GM23338 (cell line): ENCODE data around the gene DNAJC10. TPM values are rescaled to one million over a fixed set of nuclear protein-coding genes. Genes with fewer than 3 reads are reported as not detected.
"Not testable (repeated sequence)": the region's sequence is repeated elsewhere in the genome, so short reads cannot be mapped to it uniquely, and the experiment has no call there.

ENCODE experiments used
- ATAC-seq: fragments of 200-7000 bp; cut with Tn5 transposase; 3 replicates; pipeline ENCODE4 v1.9.1; 2020
- DNase-seq: peaks from one replicate; pipeline ENCODE4 v3.0.0-alpha.2; 2015; ENCODE audit warnings: low spot score
- H2AFZ ChIP-seq: fragments of 200-600 bp; sonication (generic); 2 replicates; pipeline ENCODE4 v1.8.0; 2016; ENCODE audit warnings: antibody characterized with exemption, mild to moderate bottlenecking, moderate library complexity
- H3F3A ChIP-seq: fragments of 200-600 bp; sonication (generic); replicated peaks from 2 replicates; pipeline ENCODE4 v1.8.0; 2017; ENCODE audit warnings: antibody characterized with exemption, mixed run types, low read depth
- H3K27ac ChIP-seq: fragments of 200-600 bp; sonication (generic); 2 replicates; pipeline ENCODE4 v1.6.1; 2016; ENCODE audit warnings: low read depth
- H3K27me3 ChIP-seq: fragments of 200-600 bp; sonication (generic); 2 replicates; pipeline ENCODE4 v1.8.0; 2016; ENCODE audit warnings: mild to moderate bottlenecking, mixed run types, moderate library complexity; ENCODE audit not compliant: insufficient read depth
- H3K36me3 ChIP-seq: fragments of 200-600 bp; sonication (generic); 2 replicates; pipeline ENCODE4 v1.8.0; 2016; ENCODE audit warnings: mild to moderate bottlenecking; ENCODE audit not compliant: insufficient read depth
- H3K4me1 ChIP-seq: fragments of 200-600 bp; sonication (generic); 2 replicates; pipeline ENCODE4 v1.8.0; 2016; ENCODE audit warnings: mild to moderate bottlenecking, moderate library complexity; ENCODE audit not compliant: insufficient read depth
- H3K4me2 ChIP-seq: fragments of 200-600 bp; sonication (generic); 2 replicates; pipeline ENCODE4 v1.7.1; 2017; ENCODE audit warnings: mixed run types
- H3K4me3 ChIP-seq: fragments of 200-600 bp; sonication (generic); 2 replicates; pipeline ENCODE4 v1.6.1; 2016; ENCODE audit warnings: mixed run types
- H3K79me2 ChIP-seq: fragments of 200-600 bp; sonication (generic); replicated peaks from 2 replicates; pipeline ENCODE4 v1.8.0; 2017; ENCODE audit warnings: mild to moderate bottlenecking; ENCODE audit not compliant: insufficient read depth
- H3K9me2 ChIP-seq: fragments of 200-600 bp; sonication (generic); 2 replicates; pipeline ENCODE4 v1.8.0; 2017; ENCODE audit not compliant: insufficient read depth
- H4K20me1 ChIP-seq: fragments of 200-600 bp; sonication (generic); replicated peaks from 2 replicates; pipeline ENCODE4 v1.8.0; 2017; ENCODE audit warnings: mild to moderate bottlenecking; ENCODE audit not compliant: insufficient read depth
- H3K27ac Mint-ChIP-seq: 2 replicates; pipeline ENCODE4 v1.8.0; 2020; ENCODE audit warnings: inconsistent platforms, mild to moderate bottlenecking, moderate library complexity, mixed read lengths
- H3K27me3 Mint-ChIP-seq: 3 replicates; pipeline ENCODE4 v1.8.0; 2022; ENCODE audit warnings: low read depth, mild to moderate bottlenecking, moderate library complexity, mixed read lengths, inconsistent platforms; ENCODE audit not compliant: insufficient read depth, poor library complexity
- H3K36me3 Mint-ChIP-seq: 3 replicates; pipeline ENCODE4 v1.8.0; 2021; ENCODE audit warnings: low read depth, mild to moderate bottlenecking, inconsistent platforms, moderate library complexity, mixed read lengths
- H3K4me1 Mint-ChIP-seq: 3 replicates; pipeline ENCODE4 v1.8.0; 2020; ENCODE audit warnings: mild to moderate bottlenecking, inconsistent platforms, mixed read lengths
- H3K4me3 Mint-ChIP-seq: 3 replicates; pipeline ENCODE4 v1.8.0; 2021; ENCODE audit warnings: moderate library complexity, mild to moderate bottlenecking, inconsistent platforms, mixed read lengths
- H3K9me3 Mint-ChIP-seq: 3 replicates; pipeline ENCODE4 v1.8.0; 2020; ENCODE audit warnings: moderate library complexity, mild to moderate bottlenecking, inconsistent platforms, mixed read lengths
- CREB1 ChIP-seq: fragments of 250-450 bp; sonication (Bioruptor Pico); IDR thresholded peaks from 2 replicates; pipeline ENCODE4 v1.5.0; 2020; ENCODE audit warnings: low read depth, mild to moderate bottlenecking, moderate library complexity
- EZH2 ChIP-seq: fragments of 200-600 bp; sonication (generic); IDR thresholded peaks from one replicate; pipeline ENCODE4 v1.8.0; 2017; ENCODE audit warnings: antibody characterized with exemption, mild to moderate bottlenecking, low read depth; ENCODE audit not compliant: unreplicated experiment
- EZH2phosphoT487 ChIP-seq: fragments of 200-600 bp; sonication (generic); IDR thresholded peaks from one replicate; pipeline ENCODE4 v1.8.1; 2018; ENCODE audit warnings: antibody characterized with exemption; ENCODE audit not compliant: unreplicated experiment
- JUNB ChIP-seq: IDR thresholded peaks from one replicate; pipeline ENCODE4 v1.6.1; 2016; ENCODE audit warnings: antibody characterized with exemption; ENCODE audit not compliant: unreplicated experiment
- NANOG ChIP-seq: IDR thresholded peaks from 2 replicates; pipeline ENCODE4 v1.6.1; 2016; ENCODE audit warnings: antibody characterized with exemption, borderline replicate concordance
- POLR2AphosphoS5 ChIP-seq: IDR thresholded peaks from 2 replicates; pipeline ENCODE4 v1.6.1; 2016; ENCODE audit warnings: antibody characterized with exemption, low read depth
- STAT1 ChIP-seq: IDR thresholded peaks from one replicate; pipeline ENCODE4 v1.6.1; 2016; ENCODE audit warnings: antibody characterized with exemption; ENCODE audit not compliant: unreplicated experiment
- ZNF114 ChIP-seq: fragments of 250-450 bp; sonication (Bioruptor Pico); IDR thresholded peaks from 2 replicates; pipeline ENCODE4 v1.5.0; 2020; ENCODE audit warnings: mild to moderate bottlenecking, moderate library complexity
- ZNF331 ChIP-seq: fragments of 250-450 bp; sonication (Bioruptor Pico); IDR thresholded peaks from 2 replicates; pipeline ENCODE4 v1.5.0; 2020; ENCODE audit warnings: low read depth, mild to moderate bottlenecking, moderate library complexity
- polyA plus RNA-seq: library from polyadenylated mRNA; unstranded; fragments of >200 nt; fragmentation: Nextera tagmentation; extraction: Ambion mirVana; gene quantifications from 2 replicates; pipeline ENCODE4 v1.2.1, GENCODE V29; 2016
- total RNA-seq: library from RNA; depleted of rRNA; stranded (reverse); fragments of >200 nt; shearing (Covaris generic); gene quantifications from 2 replicates; pipeline ENCODE4 v1.2.3, GENCODE V29; 2014
- TF ChIP-seq, protein P1 (sequence below), 2 experiments: fragments of 200-600 bp in 1 of 2; sonication (generic) in 1 of 2; conservative IDR thresholded peaks; 2 replicates each; pipeline versions ENCODE4 v1.5.1 to v1.6.1; 2016 to 2017; ENCODE audit warnings: antibody characterized with exemption in 2 of 2, low read depth in 2 of 2, mild to moderate bottlenecking in 2 of 2, moderate library complexity in 1 of 2
- TF ChIP-seq, protein P2 (sequence below): IDR thresholded peaks from 2 replicates; pipeline ENCODE4 v1.6.1; 2016; ENCODE audit warnings: antibody characterized with exemption
- TF ChIP-seq, protein P3 (sequence below): IDR thresholded peaks from one replicate; pipeline ENCODE4 v1.6.1; 2018; ENCODE audit warnings: antibody characterized with exemption; ENCODE audit not compliant: unreplicated experiment

DNAJC10 gene
- total and polyA plus RNA-seq, 2 experiments from 2014 or later, result 41.9 to 83.1 TPM

DNA sequence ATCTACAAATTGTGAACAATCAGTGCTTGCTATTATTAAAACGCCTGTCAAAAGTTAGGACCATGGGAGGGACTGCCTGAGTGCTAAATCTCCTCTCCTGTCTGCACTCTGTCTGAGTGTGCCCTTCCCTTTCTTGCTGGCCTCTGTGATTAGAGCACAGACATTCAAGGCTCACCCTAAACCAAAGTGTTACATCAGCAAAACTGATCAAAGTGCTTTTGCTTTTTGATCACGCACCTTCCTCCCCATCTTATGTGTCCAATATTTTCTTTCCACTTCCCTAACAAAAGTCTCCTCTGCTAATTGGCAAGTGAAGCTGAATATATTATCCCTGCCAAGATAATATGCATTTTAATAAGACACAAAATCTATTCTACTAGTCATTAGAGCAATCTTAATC lies 30.5 kb upstream of the DNAJC10 start:
- no peak overlapping the region for H2AFZ ChIP-seq
- no peaks in the 10 kb centered on the region for H3F3A ChIP-seq
- Mint-ChIP-seq H3K9me3 (peaks cover 18% of the 10 kb centered on the region), H3K27me3 (no peaks in the 10 kb centered on the region), H3K27ac (no peak overlapping the region), H3K36me3 (peaks cover 13% of the 10 kb centered on the region; the same call in 1 of the 3 replicates), H3K4me3 (no peak overlapping the region), H3K4me1 (no peaks in the 10 kb centered on the region)
- H3K9me2 ChIP-seq, result no peaks in the 10 kb centered on the region; the same call in 1 of the 2 replicates
- peaks cover 4% of the 10 kb centered on the region for H3K36me3 ChIP-seq
- H4K20me1 ChIP-seq, result no peaks in the 10 kb centered on the region
- ATAC-seq (no peak), DNase-seq (no peak)
- H3K4me1 ChIP-seq, result no peaks in the 10 kb centered on the region
- H3K4me2 ChIP-seq, result no peak overlapping the region
- H3K27ac ChIP-seq, result no peak overlapping the region
- no peak for TF ChIP-seq ZNF114
- TF ChIP-seq POLR2AphosphoS5, result no peak
- TF ChIP-seq, protein P1, sequence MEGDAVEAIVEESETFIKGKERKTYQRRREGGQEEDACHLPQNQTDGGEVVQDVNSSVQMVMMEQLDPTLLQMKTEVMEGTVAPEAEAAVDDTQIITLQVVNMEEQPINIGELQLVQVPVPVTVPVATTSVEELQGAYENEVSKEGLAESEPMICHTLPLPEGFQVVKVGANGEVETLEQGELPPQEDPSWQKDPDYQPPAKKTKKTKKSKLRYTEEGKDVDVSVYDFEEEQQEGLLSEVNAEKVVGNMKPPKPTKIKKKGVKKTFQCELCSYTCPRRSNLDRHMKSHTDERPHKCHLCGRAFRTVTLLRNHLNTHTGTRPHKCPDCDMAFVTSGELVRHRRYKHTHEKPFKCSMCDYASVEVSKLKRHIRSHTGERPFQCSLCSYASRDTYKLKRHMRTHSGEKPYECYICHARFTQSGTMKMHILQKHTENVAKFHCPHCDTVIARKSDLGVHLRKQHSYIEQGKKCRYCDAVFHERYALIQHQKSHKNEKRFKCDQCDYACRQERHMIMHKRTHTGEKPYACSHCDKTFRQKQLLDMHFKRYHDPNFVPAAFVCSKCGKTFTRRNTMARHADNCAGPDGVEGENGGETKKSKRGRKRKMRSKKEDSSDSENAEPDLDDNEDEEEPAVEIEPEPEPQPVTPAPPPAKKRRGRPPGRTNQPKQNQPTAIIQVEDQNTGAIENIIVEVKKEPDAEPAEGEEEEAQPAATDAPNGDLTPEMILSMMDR (conservative IDR thresholded peaks at IDR 0.05; ENCODE audit: low read depth in 2 of 2), result no peak
- no peak for TF ChIP-seq EZH2phosphoT487
- TF ChIP-seq ZNF331, result no peak
- no peak for TF ChIP-seq EZH2
- TF ChIP-seq, protein P2, sequence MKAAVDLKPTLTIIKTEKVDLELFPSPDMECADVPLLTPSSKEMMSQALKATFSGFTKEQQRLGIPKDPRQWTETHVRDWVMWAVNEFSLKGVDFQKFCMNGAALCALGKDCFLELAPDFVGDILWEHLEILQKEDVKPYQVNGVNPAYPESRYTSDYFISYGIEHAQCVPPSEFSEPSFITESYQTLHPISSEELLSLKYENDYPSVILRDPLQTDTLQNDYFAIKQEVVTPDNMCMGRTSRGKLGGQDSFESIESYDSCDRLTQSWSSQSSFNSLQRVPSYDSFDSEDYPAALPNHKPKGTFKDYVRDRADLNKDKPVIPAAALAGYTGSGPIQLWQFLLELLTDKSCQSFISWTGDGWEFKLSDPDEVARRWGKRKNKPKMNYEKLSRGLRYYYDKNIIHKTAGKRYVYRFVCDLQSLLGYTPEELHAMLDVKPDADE, result no peak
- TF ChIP-seq CREB1 (CRISPR knock-in tag), result no peak
- TF ChIP-seq STAT1, result no peak
- TF ChIP-seq JUNB, result no peak
- TF ChIP-seq, protein P3, sequence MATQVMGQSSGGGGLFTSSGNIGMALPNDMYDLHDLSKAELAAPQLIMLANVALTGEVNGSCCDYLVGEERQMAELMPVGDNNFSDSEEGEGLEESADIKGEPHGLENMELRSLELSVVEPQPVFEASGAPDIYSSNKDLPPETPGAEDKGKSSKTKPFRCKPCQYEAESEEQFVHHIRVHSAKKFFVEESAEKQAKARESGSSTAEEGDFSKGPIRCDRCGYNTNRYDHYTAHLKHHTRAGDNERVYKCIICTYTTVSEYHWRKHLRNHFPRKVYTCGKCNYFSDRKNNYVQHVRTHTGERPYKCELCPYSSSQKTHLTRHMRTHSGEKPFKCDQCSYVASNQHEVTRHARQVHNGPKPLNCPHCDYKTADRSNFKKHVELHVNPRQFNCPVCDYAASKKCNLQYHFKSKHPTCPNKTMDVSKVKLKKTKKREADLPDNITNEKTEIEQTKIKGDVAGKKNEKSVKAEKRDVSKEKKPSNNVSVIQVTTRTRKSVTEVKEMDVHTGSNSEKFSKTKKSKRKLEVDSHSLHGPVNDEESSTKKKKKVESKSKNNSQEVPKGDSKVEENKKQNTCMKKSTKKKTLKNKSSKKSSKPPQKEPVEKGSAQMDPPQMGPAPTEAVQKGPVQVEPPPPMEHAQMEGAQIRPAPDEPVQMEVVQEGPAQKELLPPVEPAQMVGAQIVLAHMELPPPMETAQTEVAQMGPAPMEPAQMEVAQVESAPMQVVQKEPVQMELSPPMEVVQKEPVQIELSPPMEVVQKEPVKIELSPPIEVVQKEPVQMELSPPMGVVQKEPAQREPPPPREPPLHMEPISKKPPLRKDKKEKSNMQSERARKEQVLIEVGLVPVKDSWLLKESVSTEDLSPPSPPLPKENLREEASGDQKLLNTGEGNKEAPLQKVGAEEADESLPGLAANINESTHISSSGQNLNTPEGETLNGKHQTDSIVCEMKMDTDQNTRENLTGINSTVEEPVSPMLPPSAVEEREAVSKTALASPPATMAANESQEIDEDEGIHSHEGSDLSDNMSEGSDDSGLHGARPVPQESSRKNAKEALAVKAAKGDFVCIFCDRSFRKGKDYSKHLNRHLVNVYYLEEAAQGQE, result no peak
- TF ChIP-seq NANOG, result no peak
- H3K79me2 ChIP-seq, result no peaks in the 10 kb centered on the region
- H3K27me3 ChIP-seq, result no peaks in the 10 kb centered on the region
- no peak overlapping the region for H3K4me3 ChIP-seq

DNA sequence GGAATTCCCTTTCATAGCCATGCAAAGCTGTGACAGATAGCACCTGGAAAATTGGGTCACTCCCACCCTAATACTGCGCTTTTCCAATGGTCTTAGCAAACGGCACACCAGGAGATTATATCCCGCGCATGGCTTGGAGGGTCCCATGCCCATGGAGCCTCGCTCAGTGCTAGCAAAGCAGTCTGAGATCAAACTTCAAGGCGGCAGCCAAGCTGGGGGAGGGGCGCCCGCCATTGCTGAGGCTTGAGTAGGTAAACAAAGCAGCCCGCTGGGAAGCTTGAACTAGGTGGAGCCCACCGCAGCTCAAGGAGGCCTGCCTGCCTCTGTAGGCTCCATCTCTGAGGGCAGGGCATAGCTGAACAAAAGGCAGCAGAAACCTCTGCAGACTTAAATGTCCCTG lies 29.3 kb upstream of the DNAJC10 start:
- H3K4me2 ChIP-seq, ATAC-seq, H3K27me3 Mint-ChIP-seq, H4K20me1 ChIP-seq, H3K27ac ChIP-seq, H3K4me3 ChIP-seq, H3K4me1 Mint-ChIP-seq, H3K79me2 ChIP-seq, DNase-seq, H2AFZ ChIP-seq, H3K27ac Mint-ChIP-seq, H3F3A ChIP-seq, H3K9me2 ChIP-seq, H3K36me3 ChIP-seq, H3K4me1 ChIP-seq, H3K4me3 Mint-ChIP-seq, H3K27me3 ChIP-seq: not testable (repeated sequence)
- Mint-ChIP-seq H3K36me3 (peaks cover 13% of the 10 kb centered on the region; the same call in 1 of the 3 replicates), H3K9me3 (peaks cover 25% of the 10 kb centered on the region)
